KMS-11 (cell line): ENCODE results near the gene MCM9.
A peak's percentile ranks its signal among the peaks of the same experiment; 100 is the strongest.

Experiments
- H2AFZ ChIP-seq: fragments of 200-600 bp; sonication (generic); 2 replicates; pipeline ENCODE4 v1.6.1; 2016; ENCODE audit warnings: antibody characterized with exemption, mixed run types, low read depth
- H3K27ac ChIP-seq: fragments of 200-600 bp; sonication (generic); 2 replicates; pipeline ENCODE4 v1.6.1; 2016; ENCODE audit warnings: mild to moderate bottlenecking, mixed run types
- H3K27me3 ChIP-seq: fragments of 200-600 bp; sonication (generic); 2 replicates; pipeline ENCODE4 v1.6.1; 2017; ENCODE audit warnings: mild to moderate bottlenecking, low read depth, mixed run types, moderate library complexity; ENCODE audit not compliant: insufficient read depth
- H3K36me3 ChIP-seq: fragments of 200-600 bp; sonication (generic); 2 replicates; pipeline ENCODE4 v1.6.1; 2017; ENCODE audit warnings: mild to moderate bottlenecking, mixed run types; ENCODE audit not compliant: insufficient read depth
- H3K4me1 ChIP-seq: fragments of 200-600 bp; sonication (generic); 2 replicates; pipeline ENCODE4 v1.6.1; 2016; ENCODE audit warnings: mild to moderate bottlenecking, low read depth, mixed run types; ENCODE audit not compliant: poor library complexity, severe bottlenecking
- H3K4me2 ChIP-seq: fragments of 200-600 bp; sonication (generic); 2 replicates; pipeline ENCODE4 v1.7.0; 2016; ENCODE audit warnings: mild to moderate bottlenecking, mixed run types
- H3K4me3 ChIP-seq: fragments of 200-600 bp; sonication (generic); IDR thresholded peaks from 2 replicates; pipeline ENCODE4 v1.6.1; 2017; ENCODE audit warnings: low read depth, low read length, mixed read lengths; ENCODE audit not compliant: insufficient read depth
- H3K79me2 ChIP-seq: fragments of 200-600 bp; sonication (generic); 2 replicates; pipeline ENCODE4 v1.6.1; 2016; ENCODE audit warnings: low read depth, mixed run types; ENCODE audit not compliant: insufficient read depth
- H3K9ac ChIP-seq: fragments of 200-600 bp; sonication (generic); 2 replicates; pipeline ENCODE4 v1.6.1; 2016; ENCODE audit warnings: mild to moderate bottlenecking, mixed run types
- H4K20me1 ChIP-seq: fragments of 200-600 bp; sonication (generic); 2 replicates; pipeline ENCODE4 v1.6.1; 2016; ENCODE audit warnings: mild to moderate bottlenecking, mixed run types; ENCODE audit not compliant: insufficient read depth
- TF ChIP-seq, protein P1 (sequence below): fragments of 200-600 bp; sonication (generic); conservative IDR thresholded peaks from 2 replicates; pipeline ENCODE4 v1.6.1; 2017; ENCODE audit warnings: low read depth, mild to moderate bottlenecking, antibody characterized with exemption, low read length, moderate library complexity, mixed read lengths

MCM9 gene

DNA sequence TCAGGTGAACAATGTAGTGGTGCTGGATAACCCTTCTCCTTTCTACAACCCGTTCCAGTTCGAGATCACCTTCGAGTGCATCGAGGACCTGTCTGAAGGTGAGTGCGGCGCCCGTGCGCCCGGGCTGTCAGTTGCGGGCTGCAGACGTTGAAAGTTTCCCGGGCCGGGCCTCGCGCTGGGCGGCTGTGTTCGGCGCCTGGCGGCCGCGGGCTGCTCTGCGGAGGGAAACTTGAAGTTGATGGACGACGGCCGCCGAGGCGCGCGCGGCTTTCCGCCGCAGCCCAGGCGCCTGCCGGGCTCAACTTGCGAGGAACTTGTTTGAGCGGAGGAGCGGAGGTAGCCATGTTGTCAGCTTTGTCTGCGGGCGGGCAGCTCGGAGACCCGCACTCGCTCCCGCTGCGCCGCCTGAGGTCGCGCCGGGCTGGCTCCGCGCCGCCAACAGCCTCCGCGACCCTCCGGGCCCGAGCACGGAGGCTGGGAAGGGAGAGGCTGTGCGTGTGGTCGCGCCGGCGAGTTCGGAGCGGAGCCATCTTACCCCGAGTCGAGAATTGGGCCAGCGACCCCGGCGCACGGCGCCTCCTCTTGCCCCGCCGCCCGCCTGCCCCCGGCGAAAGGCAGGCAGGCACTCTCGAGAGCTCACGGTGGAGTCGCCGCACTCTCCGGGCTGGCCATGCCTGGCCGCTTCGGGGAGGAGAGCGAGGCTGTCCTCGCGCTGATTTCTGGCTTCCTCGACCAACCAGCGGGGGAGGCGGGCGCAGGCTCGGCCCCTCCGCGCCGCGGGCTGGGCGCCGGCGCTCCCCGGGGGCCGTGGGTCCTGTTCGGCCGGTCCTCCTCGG lies 40.3 kb downstream of the MCM9 start:
- TF ChIP-seq, protein P1, sequence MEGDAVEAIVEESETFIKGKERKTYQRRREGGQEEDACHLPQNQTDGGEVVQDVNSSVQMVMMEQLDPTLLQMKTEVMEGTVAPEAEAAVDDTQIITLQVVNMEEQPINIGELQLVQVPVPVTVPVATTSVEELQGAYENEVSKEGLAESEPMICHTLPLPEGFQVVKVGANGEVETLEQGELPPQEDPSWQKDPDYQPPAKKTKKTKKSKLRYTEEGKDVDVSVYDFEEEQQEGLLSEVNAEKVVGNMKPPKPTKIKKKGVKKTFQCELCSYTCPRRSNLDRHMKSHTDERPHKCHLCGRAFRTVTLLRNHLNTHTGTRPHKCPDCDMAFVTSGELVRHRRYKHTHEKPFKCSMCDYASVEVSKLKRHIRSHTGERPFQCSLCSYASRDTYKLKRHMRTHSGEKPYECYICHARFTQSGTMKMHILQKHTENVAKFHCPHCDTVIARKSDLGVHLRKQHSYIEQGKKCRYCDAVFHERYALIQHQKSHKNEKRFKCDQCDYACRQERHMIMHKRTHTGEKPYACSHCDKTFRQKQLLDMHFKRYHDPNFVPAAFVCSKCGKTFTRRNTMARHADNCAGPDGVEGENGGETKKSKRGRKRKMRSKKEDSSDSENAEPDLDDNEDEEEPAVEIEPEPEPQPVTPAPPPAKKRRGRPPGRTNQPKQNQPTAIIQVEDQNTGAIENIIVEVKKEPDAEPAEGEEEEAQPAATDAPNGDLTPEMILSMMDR = no peak
- peaks cover 48% of the 10 kb centered on the region for H3K4me1 ChIP-seq

DNA sequence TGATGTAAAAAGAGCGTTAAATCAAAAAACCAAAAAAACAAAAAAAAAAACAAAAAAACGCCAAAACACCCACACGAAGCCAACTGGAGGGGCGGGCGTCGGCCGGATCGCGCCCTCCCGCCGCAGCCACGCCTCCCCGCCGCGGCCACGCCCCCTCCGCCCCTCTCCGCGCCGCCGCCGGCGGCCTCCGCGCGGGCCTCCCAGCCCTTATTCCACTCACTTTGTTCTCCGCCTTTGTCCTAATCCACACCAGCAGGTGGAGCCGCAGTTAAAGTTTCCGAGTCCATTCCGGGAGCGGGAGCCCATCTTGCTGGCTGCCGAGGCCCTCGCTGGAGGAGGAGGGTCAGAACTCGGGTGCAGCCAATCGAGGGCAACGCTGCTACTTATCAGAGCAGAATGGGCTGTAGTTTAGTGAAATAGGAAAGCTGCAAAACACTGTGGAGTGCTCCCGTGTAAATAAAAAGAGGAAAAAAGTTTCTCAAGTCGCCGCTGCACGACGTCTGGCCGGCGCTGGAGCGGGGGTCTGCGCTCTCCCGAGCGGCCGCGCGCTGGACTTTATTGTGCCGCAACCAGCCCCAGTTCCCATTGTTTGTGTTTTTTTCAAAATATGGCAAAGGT lies 41.0 kb downstream of the MCM9 start, which contains the start of gene ASF1A:
ASF1A (plus strand) TSS at position 346 of the 618 bp plus-strand sequence; CDS start at position 608, 262 bp downstream.
- H3K27ac ChIP-seq = peak within 1 kb of the TSS; percentile 91

More for the DNA sequence above, 40.3 kb downstream of the MCM9 start:
- peak overlapping the region; percentile 91 for H3K27ac ChIP-seq
- H3K9ac ChIP-seq = peak overlapping the region; percentile 94
- H4K20me1 ChIP-seq = no peaks in the 10 kb centered on the region
- H3K36me3 ChIP-seq = no peaks in the 10 kb centered on the region
- H3K4me2 ChIP-seq = peak overlapping the region; percentile 69
- H3K27me3 ChIP-seq = no peaks in the 10 kb centered on the region
- H2AFZ ChIP-seq = no peak overlapping the region; the same call in 1 of the 2 replicates
- H3K79me2 ChIP-seq = peaks cover 55% of the 10 kb centered on the region
- no peak overlapping the region for H3K4me3 ChIP-seq

DNA sequence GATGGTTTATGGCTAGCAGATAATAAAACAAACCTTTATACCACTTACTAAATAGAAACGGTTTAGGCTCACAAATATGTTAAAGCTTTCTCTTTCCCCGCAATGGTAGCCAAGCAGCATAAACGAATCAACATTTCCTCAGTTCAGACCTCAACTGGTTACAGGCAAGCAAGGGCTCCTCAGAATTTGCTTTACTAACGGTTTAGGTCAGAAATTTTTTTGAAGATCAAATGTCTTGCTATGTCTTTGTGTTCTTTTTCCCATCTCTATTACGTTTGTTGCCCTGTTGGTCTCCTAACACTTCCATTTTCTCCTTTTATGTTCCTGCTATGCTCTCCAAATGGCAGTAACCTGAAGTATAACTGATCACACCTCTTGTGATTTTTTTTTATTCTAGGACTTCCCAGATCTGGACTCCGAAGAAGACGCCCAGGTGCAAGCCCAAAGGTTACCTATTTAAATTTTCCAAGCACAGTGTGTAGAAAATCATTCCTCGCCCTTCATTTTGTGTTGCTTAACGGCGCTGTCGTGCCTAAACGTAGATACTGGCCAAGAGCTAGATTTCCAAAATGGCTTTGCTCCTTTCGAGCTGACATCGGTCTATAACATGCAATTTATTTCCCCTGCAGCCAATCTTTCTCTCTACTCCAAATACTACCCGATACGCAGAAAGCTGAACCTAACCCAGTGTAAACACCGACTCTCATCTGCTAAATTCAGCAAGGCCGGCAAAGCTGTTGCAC lies 41.7 kb downstream of the MCM9 start:
- Histone ChIP-seq H3K36me3 (no peaks in the 10 kb centered on the region), H2AFZ (peak overlapping the region; percentile 50; the same call in 1 of the 2 replicates), H3K4me3 (no peak overlapping the region), H3K4me2 (peak overlapping the region; percentile 61), H3K79me2 (peaks cover 41% of the 10 kb centered on the region), H4K20me1 (no peaks in the 10 kb centered on the region), H3K27ac (peak overlapping the region; percentile 91), H3K4me1 (peaks cover 38% of the 10 kb centered on the region), H3K9ac (peak overlapping the region; percentile 75), H3K27me3 (no peaks in the 10 kb centered on the region)
- TF ChIP-seq, protein P1 = no peak

More for the DNA sequence above, 41.0 kb downstream of the MCM9 start, which contains the start of gene ASF1A:
- Histone ChIP-seq H3K27me3 (no peaks in the 10 kb centered on the region), H3K4me2 (peak within 1 kb of the TSS; percentile 61), H4K20me1 (no peaks in the 10 kb centered on the region), H3K4me1 (peaks cover 40% of the 10 kb centered on the region), H3K9ac (peak within 1 kb of the TSS; percentile 94), H3K79me2 (peaks cover 47% of the 10 kb centered on the region), H3K36me3 (no peaks in the 10 kb centered on the region), H3K4me3 (no peak within 1 kb of the TSS), H2AFZ (peak within 1 kb of the TSS; percentile 50)
- TF ChIP-seq, protein P1 = peak; percentile 20; the same call in 1 of the 2 replicates

DNA sequence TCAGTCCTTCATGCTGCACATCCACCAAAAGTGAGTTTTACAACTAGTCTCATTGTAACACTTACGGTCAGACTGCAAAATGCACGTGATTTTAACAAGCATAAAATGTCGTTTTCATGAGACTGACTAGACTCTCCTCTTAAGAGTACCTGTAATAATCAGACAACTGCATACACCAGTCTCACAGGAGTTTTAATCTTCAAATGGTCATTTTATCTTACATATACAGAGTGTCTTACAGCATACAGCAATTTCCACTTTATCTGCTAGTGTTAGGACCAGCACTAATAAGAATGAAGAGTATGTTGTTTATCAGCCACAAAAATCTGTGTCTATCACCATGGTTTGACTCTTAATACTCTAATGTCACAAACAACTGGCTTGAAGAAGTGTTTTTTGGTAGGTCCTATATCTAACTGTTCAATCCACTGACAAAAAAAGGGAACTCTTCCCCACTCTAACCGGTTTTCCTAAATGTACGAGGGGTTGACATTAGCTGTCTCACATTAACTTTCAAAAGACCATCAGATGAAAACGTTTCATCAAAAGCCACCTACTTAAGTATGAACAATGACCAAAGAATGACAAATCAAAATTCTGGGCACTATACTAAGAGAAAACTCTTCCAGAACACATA lies 42.5 kb downstream of the MCM9 start:
- Histone ChIP-seq H3K4me1 (peaks cover 31% of the 10 kb centered on the region), H3K9ac (peak overlapping the region; percentile 75), H3K4me2 (peak overlapping the region; percentile 61), H2AFZ (peak overlapping the region; percentile 50; the same call in 1 of the 2 replicates), H3K27me3 (no peaks in the 10 kb centered on the region), H3K27ac (peak overlapping the region; percentile 91), H4K20me1 (no peaks in the 10 kb centered on the region), H3K4me3 (no peak overlapping the region), H3K79me2 (peaks cover 33% of the 10 kb centered on the region), H3K36me3 (no peaks in the 10 kb centered on the region)
- TF ChIP-seq, protein P1 = no peak
